CD8-positive, alpha-beta memory T cell (primary cell): ENCODE results near the gene ULK4. TPM values are rescaled to one million over a fixed set of nuclear protein-coding genes. Genes with fewer than 3 reads are reported as not detected.
A peak's percentile ranks its signal among the peaks of the same experiment; 100 is the strongest.
"Not testable (repeated sequence)": the region's sequence is repeated elsewhere in the genome, so short reads cannot be mapped to it uniquely, and the experiment has no call there.

ENCODE experiments used
- CTCF ChIA-PET: fragments of 350-600 bp; sonication (Branson Sonifier 250); formaldehyde crosslinking; loops from one replicate; lab custom pipeline; 2021; ENCODE audit warnings: antibody characterized with exemption; lab: Charles Lee
- POLR2A ChIA-PET: fragments of 350-600 bp; sonication (Branson Sonifier 250); formaldehyde crosslinking; loops from one replicate; lab custom pipeline; 2021; ENCODE audit warnings: antibody characterized with exemption; lab: Charles Lee
- DNase-seq, 5 donors: peaks; one replicate each; pipeline versions ENCODE4 v3.0.0 to v3.0.0-alpha.2; 2020 to 2022; ENCODE audit warnings: mixed read lengths in 1 of 5
- H3K27ac ChIP-seq: one replicate; pipeline ENCODE4 v1.7.0; 2013; ENCODE audit warnings: low read depth, mild to moderate bottlenecking, low read length, moderate library complexity
- H3K27me3 ChIP-seq: 2 replicates; pipeline ENCODE4 v1.7.0; 2013; ENCODE audit warnings: low read length, mild to moderate bottlenecking; ENCODE audit not compliant: insufficient read depth, poor library complexity, severe bottlenecking
- H3K36me3 ChIP-seq: 2 replicates; pipeline ENCODE4 v1.7.0; 2013; ENCODE audit warnings: mild to moderate bottlenecking, low read length, moderate library complexity; ENCODE audit not compliant: insufficient read depth
- H3K4me1 ChIP-seq: 2 replicates; pipeline ENCODE4 v1.7.0; 2013; ENCODE audit warnings: mild to moderate bottlenecking, low read length, moderate library complexity; ENCODE audit not compliant: insufficient read depth
- H3K4me3 ChIP-seq: 2 replicates; pipeline ENCODE4 v1.7.0; 2013; ENCODE audit warnings: mild to moderate bottlenecking, low read length
- H3K9me3 ChIP-seq: 2 replicates; pipeline ENCODE4 v1.7.0; 2013; ENCODE audit warnings: mild to moderate bottlenecking, low read length
- H3K27ac Mint-ChIP-seq, 8 donors: one replicate each; pipeline ENCODE4 v1.8.0; 2020 to 2021; ENCODE audit warnings: mixed read lengths in 8 of 8, mild to moderate bottlenecking in 6 of 8, inconsistent platforms in 3 of 8, moderate library complexity in 3 of 8
- H3K27me3 Mint-ChIP-seq, 2 donors: one replicate each; pipeline ENCODE4 v1.8.0; 2020 to 2021; ENCODE audit warnings: mixed read lengths in 2 of 2, mild to moderate bottlenecking in 1 of 2, moderate library complexity in 1 of 2
- H3K36me3 Mint-ChIP-seq, 3 donors: one replicate each; pipeline ENCODE4 v1.8.0; 2020 to 2021; ENCODE audit warnings: mixed read lengths in 3 of 3, inconsistent platforms in 1 of 3, mild to moderate bottlenecking in 1 of 3
- H3K4me1 Mint-ChIP-seq, 3 donors: one replicate each; pipeline ENCODE4 v1.8.0; 2020 to 2021; ENCODE audit warnings: mixed read lengths in 3 of 3, inconsistent platforms in 1 of 3, mild to moderate bottlenecking in 1 of 3
- H3K4me3 Mint-ChIP-seq, 7 donors: one replicate each; pipeline ENCODE4 v1.8.0; 2020 to 2021; ENCODE audit warnings: mixed read lengths in 7 of 7, mild to moderate bottlenecking in 6 of 7, moderate library complexity in 4 of 7, inconsistent platforms in 2 of 7
- H3K9me3 Mint-ChIP-seq, 5 donors: one replicate each; pipeline ENCODE4 v1.8.0; 2020 to 2022; ENCODE audit warnings: mixed read lengths in 5 of 5, mild to moderate bottlenecking in 3 of 5, moderate library complexity in 2 of 5, inconsistent platforms in 1 of 5
- polyA plus RNA-seq: library from polyadenylated mRNA; unstranded; fragments of 300-500 nt; fragmentation: Illumina TruSeq; gene quantifications from one replicate; pipeline ENCODE4 v1.2.3, GENCODE V29; 2021
- total RNA-seq, 2 experiments: library from RNA; stranded (reverse); gene quantifications; one replicate each; pipeline ENCODE4 v1.2.3, GENCODE V29; 2021

ULK4 gene
- total and polyA plus RNA-seq, 3 experiments from 2014 or later = 10.4 to 12.7 (median 12.3) TPM

- CTCF ChIA-PET, POLR2A ChIA-PET: not testable (repeated sequence)
Measured at GRCh38 chr3:41860489-41860888, 101.4 kb downstream of the ULK4 start.

GRCh38 chr3:41854956-41855355 is 106.9 kb downstream of the ULK4 start:
- peaks cover 0 to 4% (median 0%) of the 10 kb centered on the region in 3 donors for H3K4me1 Mint-ChIP-seq
- no peak for DNase-seq
- H3K27ac Mint-ChIP-seq = no peak overlapping the region
- Histone ChIP-seq H3K4me3 (no peak overlapping the region), H3K36me3 (no peaks in the 10 kb centered on the region), H3K27ac (no peak overlapping the region), H3K4me1 (no peaks in the 10 kb centered on the region), H3K9me3 (no peaks in the 10 kb centered on the region), H3K27me3 (no peaks in the 10 kb centered on the region)
- ChIA-PET POLR2A (no interaction called here), CTCF (no interaction called here)
- no peak overlapping the region for H3K4me3 Mint-ChIP-seq
- peaks cover 11 to 40% (median 20%) of the 10 kb centered on the region in 3 donors for H3K36me3 Mint-ChIP-seq
- H3K9me3 Mint-ChIP-seq = no peaks in the 10 kb centered on the region
- H3K27me3 Mint-ChIP-seq = no peaks in the 10 kb centered on the region

More at GRCh38 chr3:41860489-41860888, 101.4 kb downstream of the ULK4 start:
- peaks cover 4 to 42% (median 18%) of the 10 kb centered on the region in 3 donors for H3K36me3 Mint-ChIP-seq
- not testable (repeated sequence) for H3K27me3 Mint-ChIP-seq, H3K27ac Mint-ChIP-seq, H3K4me3 Mint-ChIP-seq, H3K36me3 ChIP-seq, H3K27me3 ChIP-seq, H3K9me3 ChIP-seq, H3K4me1 ChIP-seq, H3K4me3 ChIP-seq, H3K4me1 Mint-ChIP-seq, H3K9me3 Mint-ChIP-seq, DNase-seq, H3K27ac ChIP-seq

GRCh38 chr3:41853540-41854196 is 108.2 kb downstream of the ULK4 start:
- ChIA-PET POLR2A (no interaction called here), CTCF (no interaction called here)
- Histone ChIP-seq H3K27me3 (no peaks in the 10 kb centered on the region), H3K4me3 (no peak overlapping the region), H3K36me3 (no peaks in the 10 kb centered on the region), H3K9me3 (no peaks in the 10 kb centered on the region), H3K4me1 (no peaks in the 10 kb centered on the region), H3K27ac (no peak overlapping the region)
- Mint-ChIP-seq H3K9me3 (peaks cover 0 to 7% (median 0%) of the 10 kb centered on the region in 5 donors), H3K4me1 (peaks cover 6 to 13% (median 9%) of the 10 kb centered on the region in 3 donors), H3K36me3 (peaks cover 11 to 38% (median 14%) of the 10 kb centered on the region in 3 donors), H3K27ac (no peak overlapping the region), H3K27me3 (no peaks in the 10 kb centered on the region), H3K4me3 (no peak overlapping the region)
- no peak for DNase-seq

GRCh38 chr3:41848753-41849574 is 112.9 kb downstream of the ULK4 start:
- peaks cover 0 to 1% of the 10 kb centered on the region in 2 donors for H3K27me3 Mint-ChIP-seq
- peak overlapping the region in 1 of 8 donors; percentile 29 for H3K27ac Mint-ChIP-seq
- DNase-seq = no peak
- no peaks in the 10 kb centered on the region for H3K4me1 ChIP-seq
- ChIA-PET CTCF (no interaction called here), POLR2A (no interaction called here)
- no peaks in the 10 kb centered on the region for H3K9me3 ChIP-seq
- H3K9me3 Mint-ChIP-seq = peaks cover 0 to 7% (median 0%) of the 10 kb centered on the region in 5 donors
- peaks cover 11 to 45% (median 13%) of the 10 kb centered on the region in 3 donors for H3K36me3 Mint-ChIP-seq
- H3K4me1 Mint-ChIP-seq = peaks cover 7 to 15% (median 14%) of the 10 kb centered on the region in 3 donors
- no peak overlapping the region for H3K4me3 ChIP-seq
- H3K36me3 ChIP-seq = no peaks in the 10 kb centered on the region
- no peak overlapping the region for H3K27ac ChIP-seq
- no peak overlapping the region for H3K4me3 Mint-ChIP-seq
- H3K27me3 ChIP-seq = no peaks in the 10 kb centered on the region

- H3K4me1 Mint-ChIP-seq = peaks cover 7 to 15% (median 14%) of the 10 kb centered on the region in 3 donors
- H3K4me3 Mint-ChIP-seq = no peak overlapping the region
- CTCF ChIA-PET = no interaction called here
- Histone ChIP-seq H3K27me3 (no peaks in the 10 kb centered on the region), H3K36me3 (no peaks in the 10 kb centered on the region), H3K9me3 (no peaks in the 10 kb centered on the region), H3K4me1 (no peaks in the 10 kb centered on the region), H3K4me3 (no peak overlapping the region), H3K27ac (no peak overlapping the region)
- POLR2A ChIA-PET = no interaction called here
- H3K9me3 Mint-ChIP-seq = peaks cover 0 to 17% (median under 1%) of the 10 kb centered on the region in 5 donors
- no peak for DNase-seq
- peaks cover 0 to 1% of the 10 kb centered on the region in 2 donors for H3K27me3 Mint-ChIP-seq
- no peak overlapping the region for H3K27ac Mint-ChIP-seq
- peaks cover 9 to 45% (median 20%) of the 10 kb centered on the region in 3 donors for H3K36me3 Mint-ChIP-seq
Measured at GRCh38 chr3:41847679-41848078, 114.2 kb downstream of the ULK4 start.

- ChIA-PET POLR2A (no interaction called here), CTCF (no interaction called here)
- H3K27me3 Mint-ChIP-seq = peaks cover 0 to 1% of the 10 kb centered on the region in 2 donors
- peaks cover 11 to 45% (median 18%) of the 10 kb centered on the region in 3 donors for H3K36me3 Mint-ChIP-seq
- DNase-seq = no peak
- H3K27ac Mint-ChIP-seq = no peak overlapping the region
- Histone ChIP-seq H3K27ac (no peak overlapping the region), H3K4me3 (no peak overlapping the region), H3K9me3 (no peaks in the 10 kb centered on the region), H3K36me3 (no peaks in the 10 kb centered on the region), H3K4me1 (no peaks in the 10 kb centered on the region), H3K27me3 (no peaks in the 10 kb centered on the region)
- H3K9me3 Mint-ChIP-seq = peaks cover 0 to 26% (median 7%) of the 10 kb centered on the region in 5 donors
- H3K4me1 Mint-ChIP-seq = peaks cover 7 to 15% (median 14%) of the 10 kb centered on the region in 3 donors
- no peak overlapping the region for H3K4me3 Mint-ChIP-seq
Measured at GRCh38 chr3:41846850-41847249, 115.1 kb downstream of the ULK4 start.

GRCh38 chr3:41845826-41846225 is 116.1 kb downstream of the ULK4 start:
- Mint-ChIP-seq H3K27me3 (peaks cover 0 to 1% of the 10 kb centered on the region in 2 donors), H3K27ac (no peak overlapping the region), H3K4me1 (peaks cover 7 to 15% (median 11%) of the 10 kb centered on the region in 3 donors), H3K4me3 (no peak overlapping the region), H3K9me3 (peaks cover 0 to 30% (median 9%) of the 10 kb centered on the region in 5 donors), H3K36me3 (peaks cover 9 to 40% (median 18%) of the 10 kb centered on the region in 3 donors)
- DNase-seq = no peak
- H3K9me3 ChIP-seq = no peaks in the 10 kb centered on the region
- no peak overlapping the region for H3K27ac ChIP-seq
- H3K36me3 ChIP-seq = no peaks in the 10 kb centered on the region
- H3K4me3 ChIP-seq = no peak overlapping the region
- ChIA-PET CTCF (no interaction called here), POLR2A (no interaction called here)
- H3K27me3 ChIP-seq = no peaks in the 10 kb centered on the region
- H3K4me1 ChIP-seq = no peaks in the 10 kb centered on the region

- H3K4me1 ChIP-seq, H3K27me3 ChIP-seq, H3K27ac ChIP-seq, POLR2A ChIA-PET, H3K9me3 ChIP-seq, DNase-seq, H3K36me3 ChIP-seq, H3K27ac Mint-ChIP-seq, H3K4me3 ChIP-seq, H3K27me3 Mint-ChIP-seq, CTCF ChIA-PET: not testable (repeated sequence)
- Mint-ChIP-seq H3K4me1 (peaks cover 7 to 12% (median 7%) of the 10 kb centered on the region in 3 donors), H3K9me3 (peaks cover 0 to 28% (median 9%) of the 10 kb centered on the region in 5 donors), H3K4me3 (peak overlapping the region in 1 of 7 donors; percentile 51), H3K36me3 (peaks cover 9 to 42% (median 20%) of the 10 kb centered on the region in 3 donors)
Measured at GRCh38 chr3:41844256-41844655, 117.6 kb downstream of the ULK4 start.
